Measurements from ENCODE around the gene RAE1. TPM values are rescaled to one million over a fixed set of nuclear protein-coding genes. Genes with fewer than 3 reads are reported as not detected.

The RAE1 gene
- total RNA-seq, 1 experiment from 2014 or later = 183 TPM

DNA sequence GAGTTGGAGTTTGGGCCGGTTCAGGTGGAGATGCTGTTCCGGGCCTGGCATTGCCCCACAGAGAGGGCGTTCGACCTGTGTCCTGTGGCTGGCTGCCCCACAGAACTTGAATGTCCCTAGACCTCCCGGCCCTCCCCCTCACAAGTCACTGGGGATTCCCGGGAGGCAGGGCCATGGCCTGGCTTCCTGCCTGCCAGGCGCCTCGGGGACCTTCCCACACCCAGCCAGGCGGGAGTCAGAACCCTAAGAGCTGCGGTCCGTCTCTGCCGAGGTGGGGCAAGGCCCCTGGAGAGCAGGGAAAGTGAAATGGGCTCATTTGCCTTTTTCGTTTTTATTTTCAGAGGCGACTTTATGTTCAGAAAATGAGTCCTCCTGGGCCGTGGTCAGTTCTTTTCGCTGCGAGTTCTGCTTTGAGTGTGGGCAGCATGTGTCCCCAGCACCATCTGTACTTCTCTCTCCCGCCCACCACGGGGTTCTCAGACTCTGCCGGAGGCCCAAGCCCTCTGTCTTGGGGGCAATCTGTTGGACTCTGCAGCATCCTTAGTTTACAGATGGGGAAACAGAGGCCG lies 48.6 kb downstream of the RAE1 start:
- TF ChIP-seq, protein P1, sequence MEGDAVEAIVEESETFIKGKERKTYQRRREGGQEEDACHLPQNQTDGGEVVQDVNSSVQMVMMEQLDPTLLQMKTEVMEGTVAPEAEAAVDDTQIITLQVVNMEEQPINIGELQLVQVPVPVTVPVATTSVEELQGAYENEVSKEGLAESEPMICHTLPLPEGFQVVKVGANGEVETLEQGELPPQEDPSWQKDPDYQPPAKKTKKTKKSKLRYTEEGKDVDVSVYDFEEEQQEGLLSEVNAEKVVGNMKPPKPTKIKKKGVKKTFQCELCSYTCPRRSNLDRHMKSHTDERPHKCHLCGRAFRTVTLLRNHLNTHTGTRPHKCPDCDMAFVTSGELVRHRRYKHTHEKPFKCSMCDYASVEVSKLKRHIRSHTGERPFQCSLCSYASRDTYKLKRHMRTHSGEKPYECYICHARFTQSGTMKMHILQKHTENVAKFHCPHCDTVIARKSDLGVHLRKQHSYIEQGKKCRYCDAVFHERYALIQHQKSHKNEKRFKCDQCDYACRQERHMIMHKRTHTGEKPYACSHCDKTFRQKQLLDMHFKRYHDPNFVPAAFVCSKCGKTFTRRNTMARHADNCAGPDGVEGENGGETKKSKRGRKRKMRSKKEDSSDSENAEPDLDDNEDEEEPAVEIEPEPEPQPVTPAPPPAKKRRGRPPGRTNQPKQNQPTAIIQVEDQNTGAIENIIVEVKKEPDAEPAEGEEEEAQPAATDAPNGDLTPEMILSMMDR (conservative IDR thresholded peaks at IDR 0.05; ENCODE audit: low read depth, low read length) = no peak
- no peak for TF ChIP-seq EZH2phosphoT487 (IDR thresholded peaks at IDR 0.05; ENCODE audit: borderline replicate concordance, low read length)
- no peak for TF ChIP-seq EZH2 (IDR thresholded peaks at IDR 0.05; ENCODE audit: low read length, unreplicated experiment)
- H3K9ac ChIP-seq (ENCODE audit: low read length) = no peak overlapping the region
- no peaks in the 10 kb centered on the region for H3K27me3 ChIP-seq (ENCODE audit: low read length)
- H3K9me2 ChIP-seq (replicated peaks; ENCODE audit: low read length) = no peaks in the 10 kb centered on the region
- ChIA-PET CTCF (no interaction called here), POLR2A (ENCODE audit: unreplicated experiment) (no interaction called here)
- H3K27ac ChIP-seq (ENCODE audit: low read length) = no peak overlapping the region
- H3K9me3 ChIP-seq (ENCODE audit: low read length) = no peaks in the 10 kb centered on the region
- no TSS peak for BruUV-seq (replicated peaks)
- H3K4me2 ChIP-seq (ENCODE audit: low read length) = no peak overlapping the region
- H3K4me3 ChIP-seq (ENCODE audit: low read length) = no peak overlapping the region
- H3K36me3 ChIP-seq (ENCODE audit: low read depth, low read length) = peaks cover 51% of the 10 kb centered on the region; the same call in 1 of the 2 replicates
- no peak for ATAC-seq
- H2AFZ ChIP-seq (ENCODE audit: low read length) = no peak overlapping the region
- peaks cover 14% of the 10 kb centered on the region for H3K79me2 ChIP-seq (ENCODE audit: low read length)
- H3F3A ChIP-seq (ENCODE audit: low read length, unreplicated experiment) = no peaks in the 10 kb centered on the region
- H3K4me1 ChIP-seq (ENCODE audit: insufficient read depth, low read length) = no peaks in the 10 kb centered on the region
- intact Hi-C loops (cut with micrococcal nuclease) = no loop called here
- DNase-seq = no peak
- no peaks in the 10 kb centered on the region for H4K20me1 ChIP-seq (ENCODE audit: low read length)

DNA sequence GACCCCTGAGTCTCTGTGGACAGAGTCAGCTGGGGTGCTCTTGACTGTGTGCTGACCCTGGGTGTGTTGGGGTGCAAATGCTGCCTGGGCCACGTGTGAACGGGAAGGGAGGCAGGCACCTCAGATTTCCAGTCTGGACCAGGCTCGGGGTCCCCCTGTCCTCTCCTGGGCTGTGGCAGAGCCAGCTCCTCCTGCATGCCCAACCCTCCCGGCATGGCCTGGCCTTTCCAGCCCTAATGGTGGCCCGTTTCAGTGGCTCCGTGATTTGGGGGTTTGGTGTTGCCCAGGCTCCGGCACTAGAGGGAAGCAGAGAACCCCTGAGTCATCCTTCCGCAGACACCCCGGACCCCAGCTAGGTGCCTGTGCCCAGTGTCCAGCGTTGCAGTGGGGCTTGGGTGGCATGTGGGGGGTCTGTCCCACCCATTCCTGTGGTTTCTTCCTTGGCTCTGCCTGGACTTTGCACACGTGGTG lies 49.2 kb downstream of the RAE1 start:
- Histone ChIP-seq H3K9me3 (ENCODE audit: low read length) (no peaks in the 10 kb centered on the region), H4K20me1 (ENCODE audit: low read length) (no peaks in the 10 kb centered on the region), H2AFZ (ENCODE audit: low read length) (no peak overlapping the region), H3F3A (ENCODE audit: low read length, unreplicated experiment) (no peaks in the 10 kb centered on the region), H3K79me2 (ENCODE audit: low read length) (peaks cover 10% of the 10 kb centered on the region), H3K4me1 (ENCODE audit: insufficient read depth, low read length) (no peaks in the 10 kb centered on the region), H3K4me3 (ENCODE audit: low read length) (no peak overlapping the region), H3K27ac (ENCODE audit: low read length) (no peak overlapping the region), H3K9ac (ENCODE audit: low read length) (no peak overlapping the region), H3K9me2 (replicated peaks; ENCODE audit: low read length) (no peaks in the 10 kb centered on the region), H3K27me3 (ENCODE audit: low read length) (no peaks in the 10 kb centered on the region), H3K4me2 (ENCODE audit: low read length) (no peak overlapping the region), H3K36me3 (ENCODE audit: low read depth, low read length) (peaks cover 50% of the 10 kb centered on the region; the same call in 1 of the 2 replicates)
- no peak for DNase-seq
- TF ChIP-seq EZH2 (IDR thresholded peaks at IDR 0.05; ENCODE audit: low read length, unreplicated experiment) (no peak), EZH2phosphoT487 (IDR thresholded peaks at IDR 0.05; ENCODE audit: borderline replicate concordance, low read length) (no peak)
- TF ChIP-seq, protein P1 (conservative IDR thresholded peaks at IDR 0.05; ENCODE audit: low read depth, low read length) = no peak
- ChIA-PET POLR2A (ENCODE audit: unreplicated experiment) (no interaction called here), CTCF (no interaction called here)
- no peak for ATAC-seq
- intact Hi-C loops (cut with micrococcal nuclease) = no loop called here
- no TSS peak for BruUV-seq (replicated peaks)

DNA sequence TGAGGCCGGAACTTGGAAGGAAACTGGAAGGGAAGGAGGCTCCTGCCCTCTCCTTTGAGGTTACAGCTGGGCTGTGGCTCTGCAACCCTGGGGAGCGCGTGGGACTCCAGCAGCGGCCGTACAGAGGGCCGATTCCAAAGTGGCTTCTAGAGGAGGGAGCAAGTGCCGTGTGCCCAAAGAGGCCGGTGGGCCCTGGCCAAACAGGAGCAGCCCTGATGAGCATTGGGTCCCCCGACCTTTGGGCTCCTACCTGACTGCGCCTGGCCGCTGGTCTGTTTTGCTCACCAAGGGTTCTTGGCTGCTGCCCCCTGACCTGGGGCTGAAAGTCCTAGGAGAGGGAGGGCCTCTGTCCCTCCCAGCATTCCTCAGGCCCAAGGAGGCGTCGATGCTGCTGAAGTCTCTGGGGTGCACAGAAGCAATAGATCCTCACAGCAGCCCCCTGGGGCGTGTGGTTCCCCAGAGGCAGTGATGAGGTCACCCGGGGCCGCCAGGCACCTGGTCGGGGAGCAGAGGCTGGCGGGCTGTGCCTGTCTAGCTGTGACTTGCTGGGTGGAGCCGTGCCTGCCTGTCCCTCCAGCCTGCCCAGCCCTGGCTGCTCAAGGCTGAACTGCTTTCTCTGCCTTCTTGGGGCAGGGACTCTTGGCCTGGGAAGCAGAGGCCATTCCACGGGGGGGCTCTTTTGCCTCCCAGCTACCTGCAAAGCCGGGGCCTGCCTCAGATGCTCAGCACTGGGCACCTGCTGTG lies 49.9 kb downstream of the RAE1 start:
- no peak overlapping the region for H3K4me2 ChIP-seq (ENCODE audit: low read length)
- H3K27me3 ChIP-seq (ENCODE audit: low read length) = no peaks in the 10 kb centered on the region
- BruUV-seq (replicated peaks) = no TSS peak
- H3K4me1 ChIP-seq (ENCODE audit: insufficient read depth, low read length) = no peaks in the 10 kb centered on the region
- H3F3A ChIP-seq (ENCODE audit: low read length, unreplicated experiment) = no peaks in the 10 kb centered on the region
- ATAC-seq = no peak
- TF ChIP-seq EZH2phosphoT487 (IDR thresholded peaks at IDR 0.05; ENCODE audit: borderline replicate concordance, low read length) = no peak
- TF ChIP-seq, protein P1 (conservative IDR thresholded peaks at IDR 0.05; ENCODE audit: low read depth, low read length) = no peak
- no peak for TF ChIP-seq EZH2 (IDR thresholded peaks at IDR 0.05; ENCODE audit: low read length, unreplicated experiment)
- H4K20me1 ChIP-seq (ENCODE audit: low read length) = no peaks in the 10 kb centered on the region
- no peak for DNase-seq
- POLR2A ChIA-PET (ENCODE audit: unreplicated experiment) = no interaction called here
- peaks cover 47% of the 10 kb centered on the region; the same call in 1 of the 2 replicates for H3K36me3 ChIP-seq (ENCODE audit: low read depth, low read length)
- H3K27ac ChIP-seq (ENCODE audit: low read length) = no peak overlapping the region
- intact Hi-C loops (cut with micrococcal nuclease) = no loop called here
- no peak overlapping the region for H3K4me3 ChIP-seq (ENCODE audit: low read length)
- no peak overlapping the region for H2AFZ ChIP-seq (ENCODE audit: low read length)
- peaks cover 10% of the 10 kb centered on the region for H3K79me2 ChIP-seq (ENCODE audit: low read length)
- CTCF ChIA-PET = no interaction called here
- no peaks in the 10 kb centered on the region for H3K9me2 ChIP-seq (replicated peaks; ENCODE audit: low read length)
- no peaks in the 10 kb centered on the region for H3K9me3 ChIP-seq (ENCODE audit: low read length)
- H3K9ac ChIP-seq (ENCODE audit: low read length) = no peak overlapping the region

Data from PC-3 (cell line).